Trophoblast cell (in vitro differentiated cells and primary cell): ENCODE results near the gene UHRF1.
"Not testable (repeated sequence)": the region's sequence is repeated elsewhere in the genome, so short reads cannot be mapped to it uniquely, and the experiment has no call there.

Experiments used
- DNase-seq, 2 donors: peaks; one replicate each; pipeline ENCODE4 v3.0.0-alpha.2; 2016
- H2AFZ ChIP-seq: 2 replicates; pipeline ENCODE4 v1.6.1; 2013; ENCODE audit warnings: low read length, moderate library complexity, mild to moderate bottlenecking; ENCODE audit not compliant: insufficient read depth, poor library complexity
- H2AK5ac ChIP-seq: 2 replicates; pipeline ENCODE4 v1.6.1; 2013; ENCODE audit warnings: mild to moderate bottlenecking, low read length
- H2BK120ac ChIP-seq: 2 replicates; pipeline ENCODE4 v1.6.1; 2013; ENCODE audit warnings: low read length, mild to moderate bottlenecking, moderate library complexity; ENCODE audit not compliant: insufficient read depth, poor library complexity
- H2BK12ac ChIP-seq: 2 replicates; pipeline ENCODE4 v1.6.1; 2013; ENCODE audit warnings: mild to moderate bottlenecking, low read length, moderate library complexity
- H2BK5ac ChIP-seq: 2 replicates; pipeline ENCODE4 v1.6.1; 2013; ENCODE audit warnings: low read length, low read depth, moderate library complexity, mild to moderate bottlenecking; ENCODE audit not compliant: poor library complexity
- H3K14ac ChIP-seq: 2 replicates; pipeline ENCODE4 v1.6.1; 2013; ENCODE audit warnings: mild to moderate bottlenecking, low read length
- H3K18ac ChIP-seq: 2 replicates; pipeline ENCODE4 v1.6.1; 2013; ENCODE audit warnings: mild to moderate bottlenecking, low read length
- H3K23ac ChIP-seq: 2 replicates; pipeline ENCODE4 v1.6.1; 2013; ENCODE audit warnings: low read length
- H3K27ac ChIP-seq: 2 replicates; pipeline ENCODE4 v1.5.1; 2013; ENCODE audit warnings: low read depth, mild to moderate bottlenecking, inconsistent platforms, low read length, moderate library complexity
- H3K27me3 ChIP-seq: 2 replicates; pipeline ENCODE4 v1.6.1; 2013; ENCODE audit warnings: inconsistent platforms, mild to moderate bottlenecking, low read length, moderate library complexity; ENCODE audit not compliant: insufficient read depth
- H3K36me3 ChIP-seq, 2 experiments: 1 replicate in 1 of 2; 2 replicates in 1 of 2; pipeline ENCODE4 v1.6.1; 2013; ENCODE audit warnings: low read length in 2 of 2, mild to moderate bottlenecking in 2 of 2, moderate library complexity in 1 of 2; ENCODE audit not compliant: insufficient read depth in 2 of 2, control insufficient read depth in 1 of 2
- H3K4ac ChIP-seq: 2 replicates; pipeline ENCODE4 v1.6.1; 2013; ENCODE audit warnings: low read depth, mild to moderate bottlenecking, low read length, moderate library complexity
- H3K4me1 ChIP-seq, 2 experiments: 1 replicate in 1 of 2; 2 replicates in 1 of 2; pipeline ENCODE4 v1.6.1; 2013; ENCODE audit warnings: low read length in 2 of 2, mild to moderate bottlenecking in 2 of 2, moderate library complexity in 1 of 2; ENCODE audit not compliant: insufficient read depth in 2 of 2, control insufficient read depth in 1 of 2
- H3K4me2 ChIP-seq: 2 replicates; pipeline ENCODE4 v1.6.1; 2013; ENCODE audit warnings: inconsistent platforms, mild to moderate bottlenecking, low read length, moderate library complexity
- H3K4me3 ChIP-seq: 2 replicates; pipeline ENCODE4 v1.5.1; 2013; ENCODE audit warnings: mild to moderate bottlenecking, low read depth, low read length, inconsistent platforms
- H3K79me1 ChIP-seq: one replicate; pipeline ENCODE4 v1.6.1; 2013; ENCODE audit warnings: low read length
- H3K79me2 ChIP-seq: 2 replicates; pipeline ENCODE4 v1.6.1; 2013; ENCODE audit warnings: low read length, mild to moderate bottlenecking; ENCODE audit not compliant: control insufficient read depth, insufficient read depth, poor library complexity
- H3K9ac ChIP-seq: 2 replicates; pipeline ENCODE4 v1.6.1; 2013; ENCODE audit warnings: mild to moderate bottlenecking, low read length
- H3K9me3 ChIP-seq: 2 replicates; pipeline ENCODE4 v1.6.1; 2013; ENCODE audit warnings: low read depth, mild to moderate bottlenecking, control low read depth, inconsistent platforms, low read length; ENCODE audit not compliant: insufficient read depth
- H4K12ac ChIP-seq: 2 replicates; pipeline ENCODE4 v1.6.1; 2013; ENCODE audit warnings: low read depth, mild to moderate bottlenecking, low read length, moderate library complexity
- H4K8ac ChIP-seq: 2 replicates; pipeline ENCODE4 v1.6.1; 2013; ENCODE audit warnings: low read depth, mild to moderate bottlenecking, low read length, moderate library complexity
- H4K91ac ChIP-seq: one replicate; pipeline ENCODE4 v1.6.1; 2013; ENCODE audit warnings: low read depth, mild to moderate bottlenecking, low read length, moderate library complexity
- WGBS: extraction: QIAGEN DNeasy Blood & Tissue Kit; methylation state at CpG from one replicate; pipeline ENCODE4 v1.1.7; 2013; ENCODE audit warnings: missing lambda C conversion rate; ENCODE audit not compliant: insufficient read length, insufficient coverage; ENCODE audit errors: extremely low coverage; 5-methylcytosine and 5-hydroxymethylcytosine counted together

Gene UHRF1

GRCh38 chr19:4891066-4891465 lies 18.2 kb upstream of the UHRF1 start:
- Histone ChIP-seq H3K27ac (no peak overlapping the region), H3K4ac (no peak overlapping the region), H2AFZ (no peak overlapping the region), H4K91ac (no peak overlapping the region), H3K79me1 (no peaks in the 10 kb centered on the region), H3K14ac (no peak overlapping the region), H4K12ac (no peak overlapping the region), H3K4me1 (no peaks in the 10 kb centered on the region), H3K23ac (no peak overlapping the region), H3K36me3 (no peaks in the 10 kb centered on the region), H3K9me3 (peaks cover 2% of the 10 kb centered on the region), H2AK5ac (no peak overlapping the region), H3K4me2 (no peak overlapping the region), H3K18ac (no peak overlapping the region), H3K27me3 (no peaks in the 10 kb centered on the region), H3K79me2 (no peaks in the 10 kb centered on the region), H2BK12ac (no peak overlapping the region), H2BK5ac (no peak overlapping the region), H2BK120ac (no peak overlapping the region), H3K4me3 (no peak overlapping the region), H4K8ac (no peak overlapping the region), H3K9ac (no peak overlapping the region)
- no CpG with 5 or more reads among the region's 22 CpGs for WGBS
- no peak for DNase-seq

- not testable (repeated sequence) for H3K4me2 ChIP-seq, H2BK12ac ChIP-seq, H4K8ac ChIP-seq, H4K12ac ChIP-seq, H2BK5ac ChIP-seq, H4K91ac ChIP-seq, H3K27me3 ChIP-seq, H3K9ac ChIP-seq, H3K4ac ChIP-seq, H3K4me3 ChIP-seq, H3K36me3 ChIP-seq, H3K79me2 ChIP-seq, H3K18ac ChIP-seq, H2AK5ac ChIP-seq, H3K23ac ChIP-seq, H2AFZ ChIP-seq, H3K27ac ChIP-seq, DNase-seq, H3K9me3 ChIP-seq, H3K79me1 ChIP-seq, H3K4me1 ChIP-seq, H2BK120ac ChIP-seq, H3K14ac ChIP-seq
- WGBS, result no CpG with 5 or more reads among the region's 11 CpGs
Measured at GRCh38 chr19:4892962-4893361, 16.3 kb upstream of the UHRF1 start.

- Histone ChIP-seq H4K12ac (no peak overlapping the region), H4K8ac (no peak overlapping the region)
Measured at GRCh38 chr19:4896372-4896771, 12.9 kb upstream of the UHRF1 start.

GRCh38 chr19:4897146-4897545 lies 12.2 kb upstream of the UHRF1 start:
- no peak overlapping the region for H2AFZ ChIP-seq
- WGBS, result no CpG with 5 or more reads among the region's 7 CpGs

More at GRCh38 chr19:4896372-4896771, 12.9 kb upstream of the UHRF1 start:
- Histone ChIP-seq H3K4me2 (no peak overlapping the region), H3K36me3 (no peaks in the 10 kb centered on the region), H2BK120ac (no peak overlapping the region), H2BK5ac (no peak overlapping the region), H2AK5ac (no peak overlapping the region), H3K9me3 (no peaks in the 10 kb centered on the region), H3K23ac (no peak overlapping the region), H3K4me1 (no peaks in the 10 kb centered on the region), H3K9ac (no peak overlapping the region), H3K4ac (no peak overlapping the region), H2AFZ (no peak overlapping the region), H3K4me3 (no peak overlapping the region), H3K27me3 (no peaks in the 10 kb centered on the region), H3K79me2 (no peaks in the 10 kb centered on the region), H4K91ac (no peak overlapping the region), H3K79me1 (no peaks in the 10 kb centered on the region), H3K18ac (no peak overlapping the region), H2BK12ac (no peak overlapping the region), H3K27ac (no peak overlapping the region), H3K14ac (no peak overlapping the region)
- no CpG with 5 or more reads among the region's 3 CpGs for WGBS
- no peak for DNase-seq

More at GRCh38 chr19:4897146-4897545, 12.2 kb upstream of the UHRF1 start:
- H4K91ac ChIP-seq, result no peak overlapping the region
- no peak for DNase-seq
- H2AK5ac ChIP-seq, result no peak overlapping the region
- H3K18ac ChIP-seq, result no peak overlapping the region
- no peak overlapping the region for H3K23ac ChIP-seq
- H3K4me3 ChIP-seq, result no peak overlapping the region
- no peak overlapping the region for H3K9ac ChIP-seq
- no peak overlapping the region for H4K12ac ChIP-seq
- H3K4ac ChIP-seq, result no peak overlapping the region
- no peaks in the 10 kb centered on the region for H3K4me1 ChIP-seq
- H3K9me3 ChIP-seq, result no peaks in the 10 kb centered on the region
- H3K36me3 ChIP-seq, result no peaks in the 10 kb centered on the region
- no peak overlapping the region for H3K4me2 ChIP-seq
- H3K27me3 ChIP-seq, result no peaks in the 10 kb centered on the region
- H2BK120ac ChIP-seq, result no peak overlapping the region
- H2BK5ac ChIP-seq, result no peak overlapping the region
- no peaks in the 10 kb centered on the region for H3K79me2 ChIP-seq
- no peak overlapping the region for H3K14ac ChIP-seq
- H3K27ac ChIP-seq, result no peak overlapping the region
- no peak overlapping the region for H4K8ac ChIP-seq
- no peaks in the 10 kb centered on the region for H3K79me1 ChIP-seq
- H2BK12ac ChIP-seq, result no peak overlapping the region
